OCI-LY1 (cell line): ENCODE measurements around the gene E2F1.

ENCODE experiments used
- EZH2 ChIP-seq: fragments of 200-600 bp; sonication (generic), shearing (Covaris generic); IDR thresholded peaks from 2 replicates; pipeline ENCODE4 v1.8.0; 2017; ENCODE audit warnings: borderline replicate concordance, mixed run types, mild to moderate bottlenecking, antibody characterized with exemption, low read length, moderate library complexity, mixed read lengths
- TF ChIP-seq, protein P1 (sequence below): fragments of 200-600 bp; sonication (generic), shearing (Covaris generic); IDR thresholded peaks from 2 replicates; pipeline ENCODE4 v1.5.1; 2017; ENCODE audit warnings: mild to moderate bottlenecking, antibody characterized with exemption, low read length, moderate library complexity, mixed read lengths

DNA sequence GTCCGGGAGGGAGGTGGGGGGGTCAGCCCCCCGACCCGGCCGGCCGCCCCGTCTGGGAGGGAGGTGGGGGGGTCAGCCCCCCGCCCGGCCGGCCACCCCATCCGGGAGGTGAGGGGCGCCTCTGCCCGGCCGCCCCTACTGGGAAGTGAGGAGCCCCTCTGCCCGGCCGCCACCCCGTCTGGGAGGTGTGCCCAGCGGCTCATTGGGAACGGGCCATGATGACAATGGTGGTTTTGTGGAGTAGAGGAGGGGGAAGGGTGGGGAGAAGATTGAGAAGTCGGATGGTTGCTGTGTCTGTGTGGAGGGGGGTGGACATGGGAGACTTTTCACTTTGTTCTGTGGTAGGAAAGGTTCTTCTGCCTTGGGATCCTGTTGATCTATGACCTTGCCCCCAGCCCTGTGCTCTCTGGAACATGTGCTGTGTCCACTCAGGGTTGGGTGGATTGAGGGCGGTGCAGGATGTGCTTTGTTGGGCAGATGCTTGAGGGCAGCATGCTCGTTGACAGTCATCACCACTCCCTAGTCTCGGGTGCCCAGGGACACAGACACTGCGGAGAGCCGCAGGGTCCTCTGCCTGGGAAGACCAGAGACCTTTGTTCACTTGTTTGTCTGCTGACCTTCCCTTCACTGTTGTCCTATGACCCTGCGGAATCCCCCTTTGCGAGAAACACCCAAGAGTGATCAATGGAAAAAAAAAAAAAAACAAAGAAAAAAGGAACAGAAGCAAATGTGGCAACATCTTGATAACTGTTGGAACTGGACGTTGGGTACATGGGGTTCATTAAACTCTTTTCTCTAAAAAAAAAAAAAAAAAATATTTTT lies 15.7 kb upstream of the E2F1 start:
- TF ChIP-seq, protein P1, sequence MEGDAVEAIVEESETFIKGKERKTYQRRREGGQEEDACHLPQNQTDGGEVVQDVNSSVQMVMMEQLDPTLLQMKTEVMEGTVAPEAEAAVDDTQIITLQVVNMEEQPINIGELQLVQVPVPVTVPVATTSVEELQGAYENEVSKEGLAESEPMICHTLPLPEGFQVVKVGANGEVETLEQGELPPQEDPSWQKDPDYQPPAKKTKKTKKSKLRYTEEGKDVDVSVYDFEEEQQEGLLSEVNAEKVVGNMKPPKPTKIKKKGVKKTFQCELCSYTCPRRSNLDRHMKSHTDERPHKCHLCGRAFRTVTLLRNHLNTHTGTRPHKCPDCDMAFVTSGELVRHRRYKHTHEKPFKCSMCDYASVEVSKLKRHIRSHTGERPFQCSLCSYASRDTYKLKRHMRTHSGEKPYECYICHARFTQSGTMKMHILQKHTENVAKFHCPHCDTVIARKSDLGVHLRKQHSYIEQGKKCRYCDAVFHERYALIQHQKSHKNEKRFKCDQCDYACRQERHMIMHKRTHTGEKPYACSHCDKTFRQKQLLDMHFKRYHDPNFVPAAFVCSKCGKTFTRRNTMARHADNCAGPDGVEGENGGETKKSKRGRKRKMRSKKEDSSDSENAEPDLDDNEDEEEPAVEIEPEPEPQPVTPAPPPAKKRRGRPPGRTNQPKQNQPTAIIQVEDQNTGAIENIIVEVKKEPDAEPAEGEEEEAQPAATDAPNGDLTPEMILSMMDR, result no peak
- TF ChIP-seq EZH2, result no peak
